ENCODE results near the gene LRIG1.

Gene LRIG1

DNA sequence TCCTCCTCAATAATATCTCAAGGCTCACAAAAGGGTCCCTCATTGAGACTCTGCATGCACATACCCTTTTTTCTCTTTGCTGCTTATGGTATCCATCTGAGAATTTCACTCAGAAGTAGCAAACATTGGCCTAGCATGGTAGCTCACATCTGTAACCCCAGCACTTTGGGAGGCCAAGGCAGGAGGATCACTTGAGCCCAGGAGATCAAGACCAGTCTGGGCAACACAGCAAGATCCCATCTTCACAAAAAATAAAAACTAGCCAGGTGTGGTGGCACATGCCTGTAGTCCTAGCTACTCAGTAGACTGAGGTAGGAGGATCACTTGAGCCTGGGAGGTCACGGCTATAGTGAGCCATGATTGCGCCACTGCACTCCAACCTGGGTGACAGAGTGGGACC is 11.7 kb downstream of the LRIG1 start:
- no peak for DNase-seq (ENCODE audit: low spot score)

DNA sequence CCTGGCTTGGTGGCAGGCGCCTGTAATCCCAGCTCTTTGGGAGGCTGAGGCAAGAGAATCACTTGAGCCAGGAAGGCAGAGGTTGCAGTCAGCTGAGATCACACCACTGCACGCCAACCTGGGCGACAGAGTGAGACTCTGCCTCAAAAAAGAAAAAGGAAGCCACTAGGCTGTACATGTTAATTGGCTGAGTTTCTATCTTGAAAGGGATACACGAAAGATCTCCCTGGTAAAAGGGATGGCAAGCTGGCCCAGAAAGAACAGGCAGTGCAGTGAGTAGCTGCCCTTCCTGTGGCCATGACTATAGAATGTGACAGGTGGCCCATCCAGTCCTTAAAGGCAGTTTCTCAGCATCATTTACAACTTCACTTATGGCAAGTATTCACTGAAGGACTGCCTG is 12.3 kb downstream of the LRIG1 start:
- no peak for DNase-seq (ENCODE audit: low spot score)

DNA sequence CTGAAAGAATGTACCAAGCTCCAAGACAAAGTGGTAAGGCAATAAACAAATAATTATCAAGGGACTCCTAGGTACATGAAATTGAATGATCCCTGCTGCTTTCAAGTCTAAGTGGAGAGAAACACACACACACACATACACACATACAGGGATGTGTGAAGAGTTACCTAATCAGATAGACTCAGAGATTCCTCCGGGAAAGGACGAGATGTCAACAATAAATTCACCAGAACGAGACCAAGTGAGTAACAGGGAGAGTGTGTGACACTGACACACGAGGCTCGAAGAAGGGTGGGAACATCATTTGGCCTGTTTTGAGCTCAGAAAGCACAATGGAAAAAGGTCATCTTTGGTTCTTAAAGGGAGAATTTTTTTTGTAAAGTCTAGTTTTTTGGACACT is 13.4 kb downstream of the LRIG1 start:
- no peak for DNase-seq (ENCODE audit: low spot score)

DNA sequence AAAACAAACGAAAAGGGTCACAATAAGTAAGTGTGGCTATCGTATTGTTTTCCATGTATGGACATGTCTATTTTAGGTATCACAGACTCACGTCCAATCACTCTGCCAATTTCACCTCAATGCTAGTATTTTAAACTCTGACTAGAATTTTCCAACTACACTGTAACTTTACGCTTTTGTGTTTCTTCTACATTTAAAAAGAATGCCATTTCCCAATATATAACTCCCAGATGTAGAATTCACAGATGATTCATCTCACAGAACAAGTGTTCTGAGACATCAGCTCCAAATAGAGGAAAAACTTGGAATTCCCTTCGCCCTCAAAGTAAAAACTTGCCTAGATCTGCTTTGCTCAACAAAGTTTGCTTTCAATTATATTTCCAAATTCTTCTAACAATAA is 14.2 kb downstream of the LRIG1 start:
- DNase-seq (ENCODE audit: low spot score) = no peak

DNA sequence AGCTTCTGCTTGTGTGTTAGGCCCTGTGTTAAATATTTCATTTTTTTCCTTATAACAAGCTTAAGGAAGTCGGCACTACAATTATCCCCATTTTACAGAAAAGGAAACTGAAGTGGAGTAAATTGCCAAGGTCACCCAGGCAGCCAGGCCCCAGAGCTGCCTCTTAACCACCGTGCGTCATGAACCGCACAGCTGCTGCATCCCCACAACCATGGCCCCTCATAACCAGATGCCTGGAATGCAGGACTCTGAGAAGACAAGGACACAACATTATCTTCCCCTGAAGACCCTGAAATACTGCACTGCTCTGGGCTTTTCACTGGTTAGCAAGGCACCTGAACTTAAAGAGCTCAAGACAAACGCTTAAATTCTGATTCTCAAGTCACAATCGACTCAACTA is 14.6 kb downstream of the LRIG1 start:
- DNase-seq (ENCODE audit: low spot score) = no peak

DNA sequence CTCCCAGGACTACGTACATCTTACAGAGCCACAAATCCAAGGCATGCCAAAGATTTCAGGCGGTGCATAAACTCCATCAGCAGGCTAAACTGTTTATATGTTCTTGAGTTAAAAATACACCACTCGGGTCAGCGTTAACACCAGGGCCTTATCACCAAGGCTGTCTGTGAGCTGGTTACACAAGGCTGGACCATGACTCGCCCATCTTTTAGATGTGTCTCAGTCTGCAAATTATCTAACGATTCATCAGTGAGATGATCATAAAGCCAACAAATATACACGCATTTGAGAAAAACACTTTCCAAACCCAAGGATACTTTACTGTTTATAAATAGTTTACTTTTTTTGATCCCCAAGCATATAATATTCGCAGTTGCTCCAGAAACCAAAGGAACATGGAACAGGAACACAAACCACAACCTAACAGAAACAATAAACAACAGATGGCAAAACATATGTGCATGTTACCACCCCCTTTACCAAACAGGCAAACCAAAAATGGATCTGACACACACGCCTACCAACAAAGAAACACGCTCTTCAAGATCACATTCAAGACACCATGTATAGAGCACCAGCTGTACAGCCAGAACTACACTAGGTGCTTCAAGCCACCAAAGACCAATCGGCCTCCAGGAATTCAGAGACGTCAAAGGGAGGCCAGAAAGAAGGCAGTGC is 15.4 kb downstream of the LRIG1 start:
- DNase-seq (ENCODE audit: low spot score) = no peak

DNA sequence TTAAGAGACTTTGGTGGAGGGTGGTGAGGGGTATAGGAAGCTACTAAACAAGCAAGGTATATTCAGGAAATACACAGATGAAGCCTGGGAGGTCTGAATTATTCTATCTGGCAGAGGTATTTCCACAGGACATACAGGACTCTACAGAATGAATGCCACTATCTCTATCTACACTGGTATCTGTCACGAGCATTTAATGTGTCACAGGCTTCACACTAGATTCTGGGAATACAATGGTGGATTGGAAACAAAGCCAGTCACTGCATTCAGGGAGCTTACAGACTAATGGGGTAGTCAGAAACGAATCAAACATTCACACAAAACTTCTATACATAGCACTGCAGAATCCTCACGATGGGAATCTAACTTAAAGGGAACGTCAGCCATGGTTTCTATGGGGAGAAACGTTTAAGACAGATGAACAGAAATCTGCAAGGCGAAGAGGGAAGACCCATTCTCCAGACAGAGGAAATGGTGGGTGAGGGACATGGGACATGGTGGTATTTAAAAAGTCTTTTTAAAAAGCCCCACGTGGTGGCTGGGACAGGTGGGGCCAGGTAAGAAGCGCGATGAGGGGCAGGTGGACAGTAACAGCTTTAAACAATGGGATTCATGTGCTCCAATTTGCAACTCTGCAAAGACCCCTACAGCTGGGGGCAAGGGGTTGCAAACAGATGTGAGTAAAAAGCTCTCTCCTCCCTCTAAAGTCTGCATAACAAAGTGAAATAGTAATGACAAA is 16.5 kb downstream of the LRIG1 start:
- DNase-seq (ENCODE audit: low spot score) = no peak

DNA sequence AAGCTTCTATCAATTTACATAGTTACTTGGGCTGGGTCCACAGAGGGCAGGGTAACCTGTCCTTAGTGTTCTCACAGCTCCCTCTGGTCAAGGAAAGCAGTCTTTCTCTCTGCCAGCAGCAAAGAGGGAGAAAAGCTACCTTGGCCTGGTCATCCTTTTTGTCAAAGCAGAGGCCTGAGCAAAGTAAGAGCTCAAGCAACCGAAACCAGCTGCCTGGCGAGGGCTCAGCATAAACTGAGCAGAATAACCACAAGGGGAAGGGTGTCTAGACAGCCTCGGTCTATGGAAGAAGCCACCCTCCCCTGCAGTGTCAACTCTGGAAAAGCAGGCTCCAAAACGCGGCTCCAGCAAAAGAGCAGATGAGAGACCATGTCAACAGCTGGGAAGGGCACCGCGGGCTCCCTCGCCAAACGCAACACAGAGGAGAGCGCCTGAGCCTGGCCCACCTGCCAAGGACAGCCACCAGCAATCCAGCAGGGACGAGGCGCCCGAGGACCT is 17.4 kb downstream of the LRIG1 start:
- DNase-seq (ENCODE audit: low spot score) = peak; percentile 58

DNA sequence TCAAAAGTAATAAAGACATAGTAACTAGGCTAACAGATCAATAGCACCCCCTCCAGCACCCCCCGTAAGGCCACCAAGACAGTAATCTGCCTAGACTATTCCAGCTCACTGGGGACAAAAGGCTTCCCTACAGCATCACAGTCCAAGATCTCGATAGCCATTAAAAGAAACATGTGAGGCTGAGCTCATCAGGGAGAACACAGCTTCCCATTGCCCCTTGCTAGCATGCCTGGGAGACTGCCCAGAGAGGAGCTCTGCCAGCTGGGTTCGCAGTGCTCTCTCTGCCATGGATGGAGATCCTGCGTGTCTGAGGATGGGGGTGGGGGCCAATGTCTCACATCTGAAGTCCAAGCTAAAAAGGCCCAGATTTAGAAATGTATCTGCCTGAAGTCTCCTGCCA is 17.8 kb downstream of the LRIG1 start:
- peak; percentile 97 for DNase-seq (ENCODE audit: low spot score)

DNA sequence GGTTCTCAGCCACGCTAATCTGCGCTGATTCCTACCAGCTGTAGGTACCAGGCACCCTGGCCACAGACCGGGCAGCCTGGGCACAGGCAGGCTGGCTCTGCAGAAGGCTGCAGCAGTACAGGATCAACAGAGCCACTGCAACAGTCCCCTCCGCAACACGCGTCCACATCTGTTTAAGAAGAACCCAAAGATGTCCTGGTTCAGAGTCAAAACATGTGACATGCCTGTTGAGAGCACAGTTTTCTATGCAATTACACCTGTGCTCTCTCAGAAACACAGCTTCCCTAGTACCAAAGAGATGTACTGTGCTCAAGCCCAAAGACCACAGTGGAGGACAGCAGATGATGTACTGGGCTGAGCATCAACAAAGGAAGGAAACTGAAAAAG is 18.8 kb downstream of the LRIG1 start:
- DNase-seq (ENCODE audit: low spot score) = no peak

DNA sequence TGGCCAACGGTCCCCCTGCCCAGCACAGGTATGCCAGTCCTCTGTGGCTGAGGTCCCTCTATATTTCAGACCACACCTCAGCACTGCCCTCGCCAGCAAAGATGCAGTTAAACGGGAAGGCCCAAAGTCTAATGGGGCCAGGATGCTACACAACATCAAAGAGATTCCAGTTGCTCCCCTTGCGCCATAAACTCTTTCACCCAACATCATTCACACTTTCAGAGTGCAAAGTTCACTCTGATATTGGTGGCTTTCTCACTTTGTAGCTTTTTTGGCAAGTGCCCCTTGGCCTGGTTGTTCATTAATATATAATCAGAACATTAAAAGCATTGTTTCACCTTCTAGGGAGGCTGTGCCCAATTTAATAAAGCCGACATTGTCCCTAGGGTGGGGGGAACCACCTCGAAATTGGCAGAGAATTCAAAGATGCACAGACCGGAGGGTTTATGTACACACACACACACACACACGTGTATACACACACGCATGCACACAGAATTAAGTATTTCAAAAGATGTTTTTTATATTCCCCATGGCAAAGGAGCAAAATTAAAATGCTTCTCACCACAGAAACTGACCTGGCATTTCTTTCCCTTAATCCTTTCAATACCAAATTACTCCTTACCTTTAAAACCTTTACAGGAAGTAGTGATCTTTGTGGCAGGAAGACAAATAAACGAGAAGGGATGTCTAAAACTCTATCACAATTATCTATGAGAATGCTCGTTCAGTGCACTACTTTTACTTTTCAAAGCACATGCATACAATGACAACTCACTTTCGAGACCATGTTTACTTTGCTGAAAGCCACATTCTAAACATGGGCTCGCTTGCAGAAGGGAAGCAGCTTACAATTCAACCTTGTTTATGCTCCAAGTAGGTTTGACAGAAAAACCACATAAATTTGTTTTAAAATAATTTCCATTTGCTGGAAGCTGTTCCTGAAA is 19.5 kb downstream of the LRIG1 start:
- DNase-seq (ENCODE audit: low spot score) = no peak

DNA sequence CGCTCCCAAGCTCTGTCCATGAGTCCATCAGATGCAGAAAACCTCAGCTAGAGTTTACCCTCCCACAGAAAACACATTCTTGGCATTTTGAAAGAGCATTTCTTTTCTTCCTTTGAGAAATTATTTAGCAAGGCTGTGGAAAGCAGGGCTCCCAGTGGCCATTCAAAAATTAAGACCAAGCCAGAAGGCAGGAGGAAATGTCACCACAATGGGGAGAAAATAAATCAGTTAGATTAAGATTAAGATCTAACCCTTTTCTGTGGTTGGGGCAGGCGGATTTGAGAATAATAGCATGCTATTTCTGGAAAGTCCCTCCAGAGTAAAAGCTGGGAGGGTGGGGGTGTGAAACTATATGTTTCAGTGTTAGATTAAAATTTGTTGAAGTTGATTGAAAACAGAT is 20.2 kb downstream of the LRIG1 start:
- DNase-seq (ENCODE audit: low spot score) = no peak

DNA sequence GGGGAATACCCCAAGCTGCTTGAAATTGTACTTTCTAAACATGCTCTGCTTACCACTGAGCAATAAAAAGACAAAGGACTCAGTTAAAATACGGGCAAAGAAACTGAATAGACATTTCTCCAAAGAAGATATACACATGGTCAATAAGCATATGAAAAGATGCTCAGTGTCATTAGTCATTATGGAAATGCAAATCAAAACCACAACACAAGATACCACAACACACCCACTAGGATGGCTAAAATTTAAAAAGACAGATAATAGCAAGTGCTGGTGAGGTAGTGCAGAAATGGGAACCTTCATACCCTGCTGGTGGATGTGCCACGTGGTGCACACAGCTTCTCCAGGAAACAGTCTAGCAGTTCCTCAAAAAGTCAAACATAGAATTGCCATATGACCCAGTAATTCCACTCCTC is 21.3 kb downstream of the LRIG1 start:
- no peak for DNase-seq (ENCODE audit: low spot score)

DNA sequence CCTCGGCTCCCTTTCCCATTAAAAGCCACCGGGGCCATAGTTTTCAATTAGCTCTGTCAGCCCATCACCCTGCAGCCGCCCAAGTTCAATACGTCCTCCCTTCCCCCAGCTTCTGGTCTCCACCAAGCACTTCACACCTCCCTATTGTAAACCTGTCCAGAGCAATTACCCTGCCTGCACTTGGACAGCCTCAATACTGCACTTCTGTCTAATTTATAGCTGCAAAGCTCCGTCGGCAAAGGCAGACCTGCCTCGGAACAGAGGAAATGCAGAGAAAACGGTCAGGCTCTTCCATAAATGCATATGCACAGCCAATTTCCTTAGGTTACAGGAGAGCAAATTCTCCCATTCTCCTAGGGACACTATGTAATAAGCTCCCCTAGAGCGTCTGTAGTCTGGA is 21.9 kb downstream of the LRIG1 start:
- DNase-seq (ENCODE audit: low spot score) = no peak

DNA sequence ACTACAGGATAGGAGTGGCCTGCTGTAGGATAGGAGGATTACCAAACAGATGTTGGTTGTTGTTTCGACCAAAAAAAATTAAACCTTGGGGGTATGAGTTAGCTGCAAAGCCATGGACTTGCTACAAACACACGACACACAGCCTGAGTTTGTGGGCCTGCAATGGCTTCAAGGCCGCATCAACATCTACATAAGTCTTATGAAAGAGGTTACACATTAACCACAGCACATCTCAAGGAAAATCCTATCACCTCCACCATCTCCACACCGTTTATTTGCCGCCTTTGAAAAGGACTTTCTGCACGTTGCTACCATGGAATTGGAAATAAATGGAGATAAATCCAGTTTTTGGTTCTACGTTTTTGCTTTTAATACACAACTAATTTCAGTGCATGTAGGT is 23.0 kb downstream of the LRIG1 start:
- DNase-seq (ENCODE audit: low spot score) = no peak

DNA sequence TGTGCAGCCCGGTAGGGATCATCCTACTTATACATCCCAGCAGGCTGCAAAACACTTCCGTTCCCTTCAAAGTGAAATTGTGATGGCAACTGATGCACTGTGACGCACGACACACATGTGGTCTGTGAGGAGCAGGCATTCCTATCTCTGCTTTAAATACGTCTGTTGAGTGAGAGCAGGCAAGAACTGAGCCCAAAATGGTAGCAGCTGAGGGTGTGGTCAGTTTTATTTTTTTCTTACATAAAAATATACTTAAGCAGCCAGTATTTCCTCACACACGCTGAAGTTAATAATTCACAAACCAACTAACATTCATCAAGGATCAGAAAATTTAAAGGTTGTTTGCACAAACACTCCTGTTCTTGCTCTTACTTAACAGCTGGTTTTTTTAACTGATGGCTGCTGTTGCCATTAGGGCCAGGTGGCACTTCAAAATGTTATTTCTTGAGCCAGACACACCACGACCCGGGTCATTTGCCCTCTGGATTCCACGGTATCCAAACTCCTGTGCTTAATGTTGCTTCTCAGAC is 23.9 kb downstream of the LRIG1 start:
- no peak for DNase-seq (ENCODE audit: low spot score)

DNA sequence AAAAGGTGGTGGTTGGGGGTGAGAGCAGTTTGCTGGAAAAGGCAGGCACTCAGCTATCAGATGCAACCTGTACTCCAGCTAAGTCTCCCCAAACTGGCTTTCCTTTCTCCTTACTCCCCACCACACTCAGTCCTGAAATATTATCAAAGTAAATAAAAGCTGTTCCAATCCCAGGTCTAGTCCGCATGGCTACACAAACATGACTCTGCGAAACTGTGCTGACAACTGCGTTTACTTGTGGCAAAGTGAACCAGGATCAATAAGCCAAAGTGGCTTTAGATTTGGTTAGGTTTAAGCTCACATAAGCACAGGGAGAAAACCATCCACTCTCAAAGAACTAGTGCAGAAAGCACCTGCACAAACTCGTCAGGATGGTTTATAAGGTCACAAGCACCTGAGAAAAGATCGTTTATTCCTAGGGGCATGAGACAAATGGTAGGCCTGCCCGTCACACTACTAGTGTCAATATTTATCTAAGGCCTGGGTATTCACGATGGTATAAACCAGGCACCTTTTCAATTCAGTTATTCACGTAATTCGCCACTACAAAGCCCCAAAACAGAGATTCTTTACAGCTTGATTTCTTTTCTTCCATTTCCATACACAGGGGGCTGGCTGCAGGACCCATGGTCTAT is 25.3 kb downstream of the LRIG1 start:
- DNase-seq (ENCODE audit: low spot score) = no peak

DNA sequence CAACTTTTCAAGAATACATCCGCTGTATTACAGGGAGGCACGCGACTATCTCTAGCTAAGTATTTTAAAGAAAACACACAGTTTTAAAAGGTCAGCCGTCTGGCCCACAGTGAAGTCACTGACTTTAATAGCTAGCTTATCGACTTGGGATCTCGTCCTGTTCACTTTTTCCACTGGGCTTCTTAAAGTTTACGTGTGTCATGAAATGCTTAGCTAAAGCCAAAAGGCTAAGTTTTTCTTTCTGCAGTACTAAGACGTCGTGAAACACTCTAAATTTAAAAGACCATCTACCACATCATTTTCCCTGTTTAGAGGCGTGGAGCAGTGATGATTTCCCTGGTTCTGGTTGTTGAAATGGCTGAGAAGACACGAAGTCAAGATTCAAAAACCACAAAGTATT is 27.1 kb downstream of the LRIG1 start:
- no peak for DNase-seq (ENCODE audit: low spot score)

DNA sequence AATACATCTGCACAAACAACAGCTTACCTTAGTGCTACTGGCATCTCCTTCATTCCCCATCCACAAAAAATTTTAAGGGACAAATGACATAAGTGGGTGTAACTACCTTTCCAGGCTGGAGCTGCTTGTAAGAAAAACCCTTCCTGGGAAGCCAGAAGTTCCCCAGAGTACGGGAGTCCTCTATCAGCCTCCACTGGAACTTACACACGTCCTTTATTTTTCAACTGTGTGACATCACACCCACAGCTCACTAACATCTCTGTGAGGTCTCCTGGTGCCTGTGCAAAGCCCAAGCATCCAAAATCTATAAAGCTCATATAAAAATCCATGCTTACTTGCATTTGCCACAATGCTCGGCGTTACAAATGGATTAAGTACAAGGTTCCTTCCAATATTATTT is 27.6 kb downstream of the LRIG1 start:
- no peak for DNase-seq (ENCODE audit: low spot score)

DNA sequence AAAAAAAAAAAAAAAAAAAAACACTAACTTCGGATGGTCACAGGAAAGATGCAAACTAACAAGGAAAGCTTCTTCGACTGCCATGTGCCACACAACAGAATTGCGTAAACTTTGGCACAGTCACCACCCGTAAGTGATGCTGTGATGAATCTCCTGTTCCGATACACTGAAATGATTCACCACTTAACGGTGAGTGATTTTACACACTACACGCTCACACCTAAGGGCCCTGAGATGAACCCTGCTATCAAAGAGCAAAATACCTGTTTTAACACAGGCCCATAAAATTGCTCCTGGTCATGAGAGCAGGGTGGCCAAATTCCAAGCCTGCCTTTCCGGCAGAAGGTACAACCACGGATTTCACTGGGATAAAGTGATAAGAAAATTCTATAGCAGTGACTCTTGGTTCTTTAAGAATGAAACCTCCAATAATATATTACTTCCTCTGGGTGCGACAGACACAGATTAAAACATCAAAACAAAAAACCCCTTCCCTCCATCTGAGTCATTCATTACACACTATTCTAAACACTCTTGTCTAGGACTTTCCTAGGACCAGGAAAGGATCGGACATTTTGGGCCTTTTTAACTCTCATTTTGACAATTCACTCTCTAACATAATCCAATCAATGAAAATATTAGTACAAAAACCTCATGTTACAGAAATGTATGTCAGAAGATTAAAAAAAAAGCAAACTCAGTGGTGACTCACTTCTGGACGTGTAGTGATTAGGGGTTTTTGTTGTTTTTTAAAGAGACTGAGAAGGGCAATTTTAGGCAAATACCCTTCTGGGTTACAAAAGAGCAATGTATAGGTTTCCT is 28.3 kb downstream of the LRIG1 start:
- no peak for DNase-seq (ENCODE audit: low spot score)
